Progenitor cell of endocrine pancreas (in vitro differentiated cells): ENCODE results near the gene AANAT. TPM values are rescaled to one million over a fixed set of nuclear protein-coding genes. Genes with fewer than 3 reads are reported as not detected.
"Not testable (repeated sequence)": the region's sequence is repeated elsewhere in the genome, so short reads cannot be mapped to it uniquely, and the experiment has no call there.

Source experiments
- DNase-seq: peaks from one replicate; pipeline ENCODE4 v3.0.0; 2021; ENCODE audit warnings: low spot score; ENCODE audit not compliant: unreplicated experiment
- H3K27ac Mint-ChIP-seq: 2 replicates; pipeline ENCODE4 v1.8.0; 2021; ENCODE audit warnings: mild to moderate bottlenecking, moderate library complexity, mixed read lengths
- H3K27me3 Mint-ChIP-seq: 2 replicates; pipeline ENCODE4 v1.8.0; 2021; ENCODE audit warnings: mixed read lengths
- H3K36me3 Mint-ChIP-seq: 2 replicates; pipeline ENCODE4 v1.8.0; 2022; ENCODE audit warnings: mixed read lengths; ENCODE audit not compliant: insufficient read depth
- H3K4me1 Mint-ChIP-seq: 2 replicates; pipeline ENCODE4 v1.8.0; 2021; ENCODE audit warnings: low read depth, mixed read lengths
- H3K4me3 Mint-ChIP-seq: 2 replicates; pipeline ENCODE4 v1.8.0; 2021; ENCODE audit warnings: low read depth, mild to moderate bottlenecking, moderate library complexity, mixed read lengths
- H3K9me3 Mint-ChIP-seq: 2 replicates; pipeline ENCODE4 v1.8.0; 2021; ENCODE audit warnings: low read depth, mixed read lengths
- total RNA-seq: library from RNA; stranded (reverse); gene quantifications from 2 replicates; pipeline ENCODE4 v1.2.1, GENCODE V29; 2021
- TF ChIP-seq, protein P1 (sequence below): fragments of 200-600 bp; sonication (generic); IDR thresholded peaks from one replicate; pipeline ENCODE4 v1.5.0; 2021; ENCODE audit warnings: antibody characterized with exemption, mild to moderate bottlenecking; ENCODE audit not compliant: unreplicated experiment

AANAT gene
- total RNA-seq, 1 donor from 2014 or later, result not detected

DNA sequence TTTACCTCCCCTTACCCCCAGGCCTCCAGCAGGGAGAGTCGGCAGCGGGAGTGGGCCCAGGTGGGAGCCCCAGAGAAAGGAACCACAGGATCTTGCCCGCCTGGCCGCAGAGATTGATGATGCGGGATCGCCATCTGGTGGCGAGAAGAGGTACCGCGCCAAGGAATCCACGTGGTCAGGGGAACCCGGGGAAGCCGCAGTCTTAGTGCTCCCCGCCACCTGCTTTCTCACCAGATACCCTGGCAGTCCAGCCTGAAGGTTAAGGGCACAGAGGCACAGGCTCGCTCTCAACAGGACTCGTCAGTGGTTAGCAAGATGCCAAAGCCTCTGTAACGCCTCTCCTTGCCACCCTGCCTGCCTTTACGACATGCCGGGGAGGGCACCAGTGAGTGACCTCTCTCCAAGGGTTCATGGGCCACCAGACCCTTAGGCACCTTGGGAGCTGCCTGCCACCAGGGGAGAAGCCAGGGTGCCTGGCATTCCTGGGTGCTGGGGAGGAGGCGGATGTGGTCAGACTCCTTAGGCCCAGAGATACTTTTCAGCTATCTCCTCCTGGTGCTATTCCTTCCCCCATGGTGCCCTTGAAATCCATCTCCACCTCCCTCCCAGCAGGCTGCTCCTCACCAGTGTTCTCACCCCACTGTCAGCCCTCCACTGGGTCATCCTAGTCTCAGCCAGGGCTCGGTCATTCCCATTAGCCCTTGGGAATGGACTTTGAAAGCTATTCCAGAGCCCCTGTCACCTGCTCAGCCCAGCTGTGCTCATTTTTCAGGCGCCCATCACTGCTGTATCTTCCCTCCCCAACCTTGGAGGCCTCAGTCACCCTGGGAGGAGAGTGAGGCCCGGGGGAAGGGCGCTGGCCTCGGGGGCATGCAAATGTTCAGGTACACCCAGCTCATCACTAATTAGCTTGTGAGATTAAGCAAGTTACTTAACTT, 39.3 kb downstream of the AANAT start:
- no peaks in the 10 kb centered on the region for H3K9me3 Mint-ChIP-seq
- TF ChIP-seq, protein P1, sequence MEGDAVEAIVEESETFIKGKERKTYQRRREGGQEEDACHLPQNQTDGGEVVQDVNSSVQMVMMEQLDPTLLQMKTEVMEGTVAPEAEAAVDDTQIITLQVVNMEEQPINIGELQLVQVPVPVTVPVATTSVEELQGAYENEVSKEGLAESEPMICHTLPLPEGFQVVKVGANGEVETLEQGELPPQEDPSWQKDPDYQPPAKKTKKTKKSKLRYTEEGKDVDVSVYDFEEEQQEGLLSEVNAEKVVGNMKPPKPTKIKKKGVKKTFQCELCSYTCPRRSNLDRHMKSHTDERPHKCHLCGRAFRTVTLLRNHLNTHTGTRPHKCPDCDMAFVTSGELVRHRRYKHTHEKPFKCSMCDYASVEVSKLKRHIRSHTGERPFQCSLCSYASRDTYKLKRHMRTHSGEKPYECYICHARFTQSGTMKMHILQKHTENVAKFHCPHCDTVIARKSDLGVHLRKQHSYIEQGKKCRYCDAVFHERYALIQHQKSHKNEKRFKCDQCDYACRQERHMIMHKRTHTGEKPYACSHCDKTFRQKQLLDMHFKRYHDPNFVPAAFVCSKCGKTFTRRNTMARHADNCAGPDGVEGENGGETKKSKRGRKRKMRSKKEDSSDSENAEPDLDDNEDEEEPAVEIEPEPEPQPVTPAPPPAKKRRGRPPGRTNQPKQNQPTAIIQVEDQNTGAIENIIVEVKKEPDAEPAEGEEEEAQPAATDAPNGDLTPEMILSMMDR, result peak; percentile 95
- peak; percentile 85 for DNase-seq
- H3K4me1 Mint-ChIP-seq, result peaks cover 4% of the 10 kb centered on the region
- no peaks in the 10 kb centered on the region for H3K36me3 Mint-ChIP-seq
- H3K27me3 Mint-ChIP-seq, result peaks cover 26% of the 10 kb centered on the region
- no peak overlapping the region for H3K4me3 Mint-ChIP-seq
- no peak overlapping the region for H3K27ac Mint-ChIP-seq

DNA sequence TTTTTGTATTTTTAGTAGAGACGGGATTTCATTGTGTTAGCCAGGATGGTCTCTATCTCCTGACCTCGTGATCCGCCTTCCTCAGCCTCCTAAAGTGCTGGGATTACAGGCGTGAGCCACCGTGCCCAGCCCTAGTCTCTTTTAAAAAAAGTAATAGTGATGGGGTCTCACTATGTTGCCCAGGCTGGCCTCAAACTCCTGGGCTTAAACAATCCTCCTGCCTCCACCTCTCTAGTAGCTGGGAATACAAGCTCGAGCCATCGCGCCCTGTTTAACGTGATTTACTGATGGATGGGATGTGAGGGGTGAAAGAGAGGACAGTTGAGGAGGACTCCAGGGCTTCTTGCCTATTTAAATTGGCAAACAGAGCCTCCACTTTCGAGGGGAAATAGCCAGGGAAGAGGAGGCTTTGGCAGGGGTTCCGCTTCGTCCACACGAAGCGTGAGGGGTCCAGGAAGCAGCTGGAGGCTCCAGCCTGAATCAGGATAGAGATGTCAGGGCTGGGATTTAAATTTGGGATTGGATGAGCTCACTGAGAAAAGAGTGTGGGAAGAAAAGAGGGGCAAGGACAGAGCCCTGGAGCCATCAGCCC, 41.2 kb downstream of the AANAT start:
- H3K9me3 Mint-ChIP-seq, H3K36me3 Mint-ChIP-seq, H3K4me3 Mint-ChIP-seq, DNase-seq, H3K4me1 Mint-ChIP-seq: not testable (repeated sequence)
- Mint-ChIP-seq H3K27me3 (peaks cover 38% of the 10 kb centered on the region), H3K27ac (peak overlapping the region; percentile 0)

DNA sequence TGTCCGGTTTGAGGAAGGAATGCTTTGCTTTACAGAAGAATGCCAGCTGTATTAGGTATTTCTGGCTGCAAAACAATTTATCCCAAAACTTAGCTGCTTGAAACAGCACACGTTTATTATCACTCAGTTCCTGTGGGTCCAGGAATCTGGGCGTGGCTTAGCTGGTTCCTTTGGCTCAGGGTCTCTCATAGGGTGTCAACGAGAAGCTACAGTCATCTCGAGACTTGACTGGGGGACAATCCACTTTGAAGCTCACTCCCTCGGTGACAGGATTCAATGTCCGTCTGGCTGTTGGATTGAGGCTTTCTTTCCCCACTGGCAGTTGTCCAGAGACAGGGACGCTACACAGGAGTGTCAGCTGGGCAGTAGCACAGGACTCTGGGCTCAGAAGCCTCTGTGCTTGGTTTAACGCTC, 43.4 kb downstream of the AANAT start:
- H3K27me3 Mint-ChIP-seq, result peaks cover 41% of the 10 kb centered on the region
- no peaks in the 10 kb centered on the region for H3K9me3 Mint-ChIP-seq
- no peak overlapping the region for H3K27ac Mint-ChIP-seq
- H3K4me3 Mint-ChIP-seq, result no peak overlapping the region
- H3K4me1 Mint-ChIP-seq, result no peaks in the 10 kb centered on the region
- TF ChIP-seq, protein P1, result no peak
- no peak for DNase-seq
- no peaks in the 10 kb centered on the region for H3K36me3 Mint-ChIP-seq

DNA sequence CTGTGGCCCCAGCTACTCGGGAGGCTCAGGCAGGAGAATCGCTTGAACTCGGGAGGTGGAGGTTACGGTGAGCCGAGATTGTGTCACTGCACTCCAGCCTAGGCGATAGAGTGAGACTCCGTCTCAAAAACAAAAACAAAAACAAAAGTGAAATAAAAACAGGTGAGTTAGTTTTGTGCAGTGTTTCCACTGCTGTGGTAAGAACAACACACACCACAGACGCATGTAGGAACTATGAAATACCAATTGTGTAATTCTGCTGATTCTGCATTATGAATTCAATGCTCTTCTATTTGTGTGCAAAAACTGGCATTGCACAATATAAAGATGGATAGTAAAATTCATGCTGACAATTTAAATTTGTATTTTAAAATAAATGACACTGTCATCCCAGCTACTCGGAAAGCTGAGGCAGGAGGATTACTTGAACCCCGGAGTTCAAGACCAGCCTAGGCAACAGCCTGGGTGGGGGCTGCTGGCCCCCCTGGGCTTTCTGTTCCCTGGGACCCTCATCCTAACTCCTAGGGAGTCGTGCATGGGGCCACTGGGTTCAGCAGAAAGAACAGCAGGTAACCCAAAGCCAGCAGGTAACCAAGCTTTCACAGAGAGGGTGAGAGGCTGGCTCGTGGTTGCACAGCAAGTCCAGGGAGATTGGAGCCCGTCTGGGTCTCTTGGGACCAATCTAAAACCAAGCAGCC, 44.4 kb downstream of the AANAT start:
- Mint-ChIP-seq H3K27ac (no peak overlapping the region), H3K27me3 (peaks cover 40% of the 10 kb centered on the region), H3K36me3 (no peaks in the 10 kb centered on the region), H3K9me3 (no peaks in the 10 kb centered on the region), H3K4me3 (no peak overlapping the region), H3K4me1 (no peaks in the 10 kb centered on the region)
- DNase-seq, result no peak
- TF ChIP-seq, protein P1, result no peak

DNA sequence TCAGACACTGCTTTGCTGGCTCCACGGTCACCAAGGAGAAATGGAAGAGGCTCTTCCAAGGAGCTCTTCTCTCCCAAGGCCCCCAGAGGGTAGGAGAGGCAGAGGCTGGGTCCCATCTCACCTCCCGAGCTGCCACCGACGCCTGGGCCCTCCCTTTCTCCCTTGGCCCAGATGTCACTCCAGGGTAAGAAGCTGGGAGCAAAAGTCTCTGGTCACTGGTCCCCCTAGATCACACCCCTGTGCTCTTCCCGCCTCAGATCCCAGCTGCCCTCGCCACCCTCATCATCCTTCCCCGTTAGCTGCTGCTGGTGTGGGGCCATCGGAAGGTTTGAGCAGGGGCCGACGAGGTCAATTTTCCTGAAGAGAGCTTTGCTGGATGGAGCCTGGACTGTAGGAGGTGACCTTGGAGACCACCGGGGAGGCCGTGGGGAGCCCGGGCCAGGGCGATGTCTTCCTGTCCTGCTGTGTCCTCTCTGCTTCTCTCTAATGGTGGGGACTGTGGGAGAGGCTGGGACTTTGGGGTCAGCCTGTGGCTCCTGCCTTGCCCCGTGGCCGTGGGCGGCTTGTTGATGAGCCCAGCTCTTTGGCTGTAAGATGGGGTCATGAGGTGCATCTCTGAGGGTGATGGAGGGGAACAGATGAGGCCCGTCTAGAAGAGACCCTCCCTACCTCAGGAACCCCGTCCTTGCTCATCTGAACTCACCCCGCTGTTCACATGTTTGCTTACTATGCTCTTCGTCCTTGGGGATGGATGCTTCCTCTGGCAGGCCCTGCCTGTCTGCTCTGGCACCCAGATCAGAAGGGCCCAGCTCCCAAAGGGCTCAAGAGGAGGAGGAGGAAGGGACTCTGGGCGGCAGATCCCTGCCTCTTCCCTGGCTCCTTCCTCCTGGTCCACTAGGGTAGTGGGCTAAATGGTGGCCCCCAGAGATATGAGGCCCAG, 45.2 kb downstream of the AANAT start:
- no peaks in the 10 kb centered on the region for H3K36me3 Mint-ChIP-seq
- H3K27ac Mint-ChIP-seq, result no peak overlapping the region
- TF ChIP-seq, protein P1, result no peak
- H3K4me3 Mint-ChIP-seq, result no peak overlapping the region
- DNase-seq, result no peak
- H3K9me3 Mint-ChIP-seq, result no peaks in the 10 kb centered on the region
- peaks cover 34% of the 10 kb centered on the region for H3K27me3 Mint-ChIP-seq
- H3K4me1 Mint-ChIP-seq, result no peaks in the 10 kb centered on the region
